HepG2 (cell line): ENCODE results near the gene ALG10B. TPM values are rescaled to one million over a fixed set of nuclear protein-coding genes. Genes with fewer than 3 reads are reported as not detected.

Experiments
- ATAC-seq: fragments of 200-7000 bp; cut with Tn5 transposase; 3 replicates; pipeline ENCODE4 v1.9.1; 2020; ENCODE audit warnings: mild to moderate bottlenecking, moderate library complexity
- BruUV-seq: library from RNA; stranded (reverse); fragments of 400-500 nt; replicated peaks from 2 replicates; lab custom pipeline; 2021; lab: Mats Ljungman, UMichigan
- CTCF ChIA-PET: fragments of 300-600 bp; formaldehyde crosslinking; extraction: SDS; loops from one replicate; lab custom pipeline; 2021; ENCODE audit warnings: low total read pairs, inconsistent platforms, low intra/inter-chr PET ratio; lab: Yijun Ruan, JAX
- POLR2A ChIA-PET: fragments of 350-600 bp; sonication (Branson Sonifier 250); formaldehyde crosslinking; loops from one replicate; lab custom pipeline; 2020; ENCODE audit warnings: antibody characterized with exemption, inconsistent platforms; lab: Yijun Ruan, JAX
- DNase-seq: peaks from one replicate; pipeline ENCODE4 v3.0.0-alpha.2; 2015; ENCODE audit warnings: low spot score
- FAIRE-seq: peaks from 3 replicates; lab custom pipeline; 2011; peaks lifted over from hg19 to GRCh38; lab: Jason Lieb, UNC
- H2AFZ ChIP-seq: one replicate; pipeline ENCODE4 v1.6.1; 2011; ENCODE audit warnings: low read length, inconsistent platforms
- H3K27ac ChIP-seq: fragments of 300-600 bp; 3 replicates; pipeline ENCODE4 v1.8.0; 2011; ENCODE audit warnings: mixed run types, mild to moderate bottlenecking, mixed read lengths, low read length, inconsistent platforms; ENCODE audit not compliant: insufficient read depth; ENCODE audit errors: extremely low read length
- H3K27me3 ChIP-seq, 2 experiments: fragments of 200-600 bp in 1 of 2; 2 replicates in 1 of 2; 3 replicates in 1 of 2; pipeline versions ENCODE4 v1.6.0 to v1.8.0; 2011; ENCODE audit warnings: low read length in 2 of 2, mild to moderate bottlenecking in 2 of 2, moderate library complexity in 2 of 2, inconsistent platforms in 1 of 2; ENCODE audit not compliant: insufficient read depth in 2 of 2, control insufficient read depth in 1 of 2
- H3K36me3 ChIP-seq, 2 experiments: fragments of 200-600 bp in 1 of 2; replicated peaks in 1 of 2; 2 replicates in 1 of 2; 3 replicates in 1 of 2; pipeline versions ENCODE4 v1.5.1 to v1.8.0; 2011; ENCODE audit warnings: low read length in 2 of 2, inconsistent platforms in 1 of 2; ENCODE audit not compliant: insufficient read depth in 2 of 2, control insufficient read depth in 1 of 2
- H3K4me1 ChIP-seq: 2 replicates; pipeline ENCODE4 v1.5.1; 2012; ENCODE audit warnings: low read length, inconsistent platforms; ENCODE audit not compliant: insufficient read depth
- H3K4me2 ChIP-seq: 2 replicates; pipeline ENCODE4 v1.6.0; 2011; ENCODE audit warnings: low read depth, low read length, inconsistent platforms
- H3K4me3 ChIP-seq, 3 experiments: fragments of 200-600 bp in 1 of 3; sonication (generic), shearing (Covaris generic) in 1 of 3; replicated peaks in 1 of 3; 2 replicates each; pipeline ENCODE4 v1.5.1; 2011 to 2016; ENCODE audit warnings: low read length in 3 of 3, inconsistent platforms in 2 of 3, low read depth in 2 of 3, mild to moderate bottlenecking in 2 of 3, control low read depth in 1 of 3, mixed read lengths in 1 of 3; ENCODE audit not compliant: insufficient read depth in 1 of 3
- H3K79me2 ChIP-seq: one replicate; pipeline ENCODE4 v1.6.1; 2011; ENCODE audit warnings: low read length, inconsistent platforms; ENCODE audit not compliant: insufficient read depth
- H3K9ac ChIP-seq: 2 replicates; pipeline ENCODE4 v1.6.0; 2011; ENCODE audit warnings: mild to moderate bottlenecking, low read depth, low read length, inconsistent platforms; ENCODE audit not compliant: insufficient read depth
- H3K9me3 ChIP-seq: 2 replicates; pipeline ENCODE4 v1.5.1; 2012; ENCODE audit warnings: mild to moderate bottlenecking, low read length
- H4K20me1 ChIP-seq: 2 replicates; pipeline ENCODE4 v1.6.0; 2011; ENCODE audit warnings: inconsistent platforms, mild to moderate bottlenecking, low read length, moderate library complexity; ENCODE audit not compliant: insufficient read depth
- ELF1 ChIP-seq: sonication (generic); formaldehyde crosslinking; IDR thresholded peaks from 2 replicates; pipeline ENCODE4 v1.4.0; 2020; ENCODE audit warnings: missing genetic modification reagents
- FOXP4 ChIP-seq: sonication (generic); formaldehyde crosslinking; IDR thresholded peaks from 2 replicates; pipeline ENCODE4 v1.4.0; 2020; ENCODE audit warnings: missing genetic modification reagents
- JDP2 ChIP-seq: sonication (generic); formaldehyde crosslinking; IDR thresholded peaks from 2 replicates; pipeline ENCODE4 v1.8.1; 2022; ENCODE audit warnings: missing genetic modification reagents, borderline replicate concordance
- MYC ChIP-seq: sonication (generic); formaldehyde crosslinking; IDR thresholded peaks from 2 replicates; pipeline ENCODE4 v1.9.0; 2021; ENCODE audit warnings: missing genetic modification reagents, borderline replicate concordance
- SATB2 ChIP-seq: sonication (generic); formaldehyde crosslinking; IDR thresholded peaks from 2 replicates; pipeline ENCODE4 v1.5.0; 2020; ENCODE audit warnings: missing genetic modification reagents
- SMAD1 ChIP-seq: sonication (generic); formaldehyde crosslinking; IDR thresholded peaks from 2 replicates; pipeline ENCODE4 v1.4.0; 2020; ENCODE audit warnings: missing genetic modification reagents, low read depth, mild to moderate bottlenecking, borderline replicate concordance
- SUZ12 ChIP-seq: fragments of 150-350 bp; IDR thresholded peaks from 2 replicates; pipeline ENCODE4 v1.6.1; 2014; ENCODE audit warnings: low read depth, low read length
- TFE3 ChIP-seq: IDR thresholded peaks from 2 replicates; pipeline ENCODE4 v1.6.1; 2016
- ZFP62 ChIP-seq: sonication (generic); formaldehyde crosslinking; IDR thresholded peaks from 2 replicates; pipeline ENCODE4 v1.4.0; 2020; ENCODE audit warnings: missing genetic modification reagents
- ZFY ChIP-seq: sonication (generic); formaldehyde crosslinking; IDR thresholded peaks from 2 replicates; pipeline ENCODE4 v1.4.0; 2020; ENCODE audit warnings: missing genetic modification reagents
- ZNF678 ChIP-seq: sonication (generic); formaldehyde crosslinking; IDR thresholded peaks from 2 replicates; pipeline ENCODE4 v1.4.0; 2020; ENCODE audit warnings: mild to moderate bottlenecking, missing genetic modification reagents
- ZNF768 ChIP-seq: sonication (generic); formaldehyde crosslinking; IDR thresholded peaks from 2 replicates; pipeline ENCODE4 v1.4.0; 2020; ENCODE audit warnings: missing genetic modification reagents
- ZSCAN29 ChIP-seq: sonication (generic); formaldehyde crosslinking; conservative IDR thresholded peaks from 2 replicates; pipeline ENCODE4 v1.4.0; 2020; ENCODE audit warnings: mild to moderate bottlenecking, missing genetic modification reagents
- WGBS: methylation state at CpG from one replicate; pipeline ENCODE4 v1.1.6; 2017; ENCODE audit warnings: low lambda C conversion rate; 5-methylcytosine and 5-hydroxymethylcytosine counted together
- in situ Hi-C: cut with HindIII; loops from 2 replicates; pipeline ENCODE4 v1.10.0; 2017; ENCODE audit warnings: low pct_unique_long_range_greater_than_20kb; ENCODE audit not compliant: extremely low pct_ligation_motif_present
- intact Hi-C: fragments of 100-400 bp; cut with micrococcal nuclease; formaldehyde crosslinking; loops from one replicate; pipeline ENCODE4 v1.10.0; 2022; ENCODE audit not compliant: unreplicated experiment
- polyA plus RNA-seq, 8 experiments: library from polyadenylated mRNA; depleted of rRNA in 3 of 8; stranded (reverse) in 7 of 8; unstranded in 1 of 8; fragments of >200 nt; fragmentation: Illumina TruSeq in 4 of 8; extraction: Trizol in 4 of 8; gene quantifications; 2 replicates each; pipeline versions ENCODE4 v1.2.1 to v1.2.3, GENCODE V29; 2011 to 2016; ENCODE audit warnings: low read depth in 4 of 8, missing spikeins in 1 of 8, mixed read lengths in 1 of 8; ENCODE audit not compliant: insufficient read depth in 1 of 8
- total RNA-seq, 5 experiments: library from RNA; depleted of rRNA; stranded (reverse); fragments of >200 nt; fragmentation: Illumina TruSeq; extraction: Trizol; gene quantifications; 2 replicates each; pipeline ENCODE4 v1.2.3, GENCODE V29; 2016; ENCODE audit warnings: low read depth in 1 of 5

ALG10B gene
- total and polyA plus RNA-seq, 2 of the 13 experiments (the other 11 are each of a cell fraction or from before 2014, with no cell fraction given) = 3.3 to 9.3 TPM

- BruUV-seq = no TSS peak
- in situ Hi-C loops = no loop called here
Observed at GRCh38 chr12:38367506-38367905, 50.9 kb downstream of the ALG10B start.

More at GRCh38 chr12:38367506-38367905, 50.9 kb downstream of the ALG10B start:
- FAIRE-seq (no peak), DNase-seq (no peak), ATAC-seq (no peak)
- 13% methylated on average over 2 of the region's 4 CpGs for WGBS
- ChIA-PET POLR2A (no interaction called here), CTCF (no interaction called here)
- Histone ChIP-seq H3K27me3 (no peaks in the 10 kb centered on the region), H2AFZ (no peak overlapping the region), H3K9ac (no peak overlapping the region), H3K4me1 (no peaks in the 10 kb centered on the region), H3K4me2 (no peak overlapping the region), H3K36me3 (no peaks in the 10 kb centered on the region), H3K79me2 (no peaks in the 10 kb centered on the region), H3K4me3 (no peak overlapping the region), H3K9me3 (no peaks in the 10 kb centered on the region), H4K20me1 (no peaks in the 10 kb centered on the region), H3K27ac (no peak overlapping the region)
- TF ChIP-seq JDP2 (CRISPR knock-in tag) (no peak), ZNF768 (CRISPR knock-in tag) (no peak), SATB2 (no peak), SMAD1 (no peak), SUZ12 (no peak), ZFY (no peak), TFE3 (no peak), ZSCAN29 (CRISPR knock-in tag) (no peak), ZFP62 (CRISPR knock-in tag) (no peak), FOXP4 (CRISPR knock-in tag) (no peak), MYC (CRISPR knock-in tag) (no peak), ELF1 (CRISPR knock-in tag) (no peak), ZNF678 (CRISPR knock-in tag) (no peak)
- intact Hi-C loops = no loop called here
